Activated CD4-positive, alpha-beta memory T cell treated with anti-CD3 and anti-CD28 coated beads for 36 hours (primary cell): ENCODE results near the gene SNAI3. TPM values are rescaled to one million over a fixed set of nuclear protein-coding genes. Genes with fewer than 3 reads are reported as not detected.

Experiments used
- CTCF ChIA-PET: fragments of 350-600 bp; sonication (Branson Sonifier 250); formaldehyde crosslinking; loops from one replicate; lab custom pipeline; 2021; ENCODE audit warnings: antibody characterized with exemption, inconsistent platforms; lab: Charles Lee
- POLR2A ChIA-PET: fragments of 350-600 bp; sonication (Branson Sonifier 250); formaldehyde crosslinking; loops from one replicate; lab custom pipeline; 2021; ENCODE audit warnings: antibody characterized with exemption; lab: Charles Lee
- DNase-seq: peaks from one replicate; pipeline ENCODE4 v3.0.0-alpha.2; 2020
- H3K27ac Mint-ChIP-seq: one replicate; pipeline ENCODE4 v1.8.0; 2021; ENCODE audit warnings: mixed read lengths
- H3K27me3 Mint-ChIP-seq: one replicate; pipeline ENCODE4 v1.8.0; 2021; ENCODE audit warnings: mixed read lengths
- H3K36me3 Mint-ChIP-seq: one replicate; pipeline ENCODE4 v1.8.0; 2021; ENCODE audit warnings: mixed read lengths
- H3K4me1 Mint-ChIP-seq: one replicate; pipeline ENCODE4 v1.8.0; 2021; ENCODE audit warnings: low read depth, mixed read lengths
- H3K4me3 Mint-ChIP-seq: one replicate; pipeline ENCODE4 v1.8.0; 2021; ENCODE audit warnings: mild to moderate bottlenecking, mixed read lengths
- H3K9me3 Mint-ChIP-seq: one replicate; pipeline ENCODE4 v1.8.0; 2021; ENCODE audit warnings: mixed read lengths
- intact Hi-C: fragments of 100-400 bp; cut with micrococcal nuclease; formaldehyde crosslinking; loops from one replicate; pipeline ENCODE4 v1.15.1; 2023
- total RNA-seq, 2 experiments: library from RNA; stranded (reverse); gene quantifications; one replicate each; pipeline ENCODE4 v1.2.3, GENCODE V29; 2021

The SNAI3 gene
- total RNA-seq, 2 experiments from 2014 or later = 5.5 to 5.8 TPM

GRCh38 chr16:88651276-88651988 lies 34.9 kb downstream of the SNAI3 start:
- H3K9me3 Mint-ChIP-seq = no peaks in the 10 kb centered on the region
- intact Hi-C loops = loop anchor here (1.0 to 5.0 kb wide), 8 partner anchors 12 to 841 kb away; partner anchors contain the start of genes ANKRD11, MVD and ZC3H18
- peak overlapping the region; percentile 86 for H3K4me3 Mint-ChIP-seq
- H3K27ac Mint-ChIP-seq = peak overlapping the region; percentile 97
- DNase-seq = peak; percentile 95
- H3K36me3 Mint-ChIP-seq = peaks cover 17% of the 10 kb centered on the region
- peaks cover 14% of the 10 kb centered on the region for H3K4me1 Mint-ChIP-seq
- H3K27me3 Mint-ChIP-seq = no peaks in the 10 kb centered on the region
- POLR2A ChIA-PET = interaction anchor here (1.0 kb wide), 1 partner anchor 49 kb away, joined by 3 read pairs; no protein-coding TSS in a partner anchor
- CTCF ChIA-PET = interaction anchor here (0.9 kb wide), 1 partner anchor 30 kb away, joined by 4 read pairs; no protein-coding TSS in a partner anchor

- Mint-ChIP-seq H3K4me1 (peaks cover 14% of the 10 kb centered on the region), H3K27ac (peak within 1 kb of the TSS; percentile 97), H3K36me3 (peaks cover 15% of the 10 kb centered on the region), H3K27me3 (no peaks in the 10 kb centered on the region), H3K4me3 (peak within 1 kb of the TSS; percentile 86), H3K9me3 (no peaks in the 10 kb centered on the region)
- intact Hi-C loops = loop anchor here (1.0 to 5.0 kb wide), 8 partner anchors 12 to 841 kb away; partner anchors contain the start of genes ANKRD11, MVD and ZC3H18
- CTCF ChIA-PET = no interaction called here
- POLR2A ChIA-PET = interaction anchor here (1.0 to 1.8 kb wide), 4 partner anchors 18 to 59 kb away, joined by 3 to 6 read pairs (median 4); no protein-coding TSS in a partner anchor
- DNase-seq = peak; percentile 93
These were observed 35.5 kb downstream of the SNAI3 start, which contains the start of gene CYBA for GRCh38 chr16:88650749-88651275. Gene CYBA, minus strand, starts transcription at chr16:88651053. Its CDS starts 40 bp downstream, at chr16:88651013.

- Mint-ChIP-seq H3K27me3 (no peaks in the 10 kb centered on the region), H3K27ac (peak overlapping the region; percentile 89), H3K4me3 (peak overlapping the region; percentile 86), H3K4me1 (peaks cover 14% of the 10 kb centered on the region), H3K9me3 (no peaks in the 10 kb centered on the region), H3K36me3 (peaks cover 15% of the 10 kb centered on the region)
- ChIA-PET POLR2A (interaction anchor here (0.6 to 1.8 kb wide), 6 partner anchors 13 to 80 kb away, joined by 3 to 7 read pairs (median 4); partner anchors contain the start of gene ZC3H18), CTCF (no interaction called here)
- peak; percentile 48 for DNase-seq
- intact Hi-C loops = loop anchor here (2.0 to 5.0 kb wide), 3 partner anchors 13 to 842 kb away; partner anchors contain the start of genes ANKRD11 and ZC3H18
These were observed 36.2 kb downstream of the SNAI3 start for GRCh38 chr16:88649924-88650748.

- Mint-ChIP-seq H3K4me3 (peak overlapping the region; percentile 86), H3K9me3 (no peaks in the 10 kb centered on the region), H3K36me3 (peaks cover 10% of the 10 kb centered on the region), H3K27ac (peak overlapping the region; percentile 89), H3K4me1 (peaks cover 14% of the 10 kb centered on the region), H3K27me3 (no peaks in the 10 kb centered on the region)
- ChIA-PET POLR2A (interaction anchor here (0.6 to 1.8 kb wide), 6 partner anchors 12 to 79 kb away, joined by 3 to 7 read pairs (median 4); partner anchors contain the start of gene ZC3H18), CTCF (interaction anchor here (0.8 kb wide), 1 partner anchor 54 kb away, joined by 4 read pairs; no protein-coding TSS in a partner anchor)
- DNase-seq = no peak
- intact Hi-C loops = no loop called here
These were observed 36.9 kb downstream of the SNAI3 start for GRCh38 chr16:88649195-88649923.

DNA sequence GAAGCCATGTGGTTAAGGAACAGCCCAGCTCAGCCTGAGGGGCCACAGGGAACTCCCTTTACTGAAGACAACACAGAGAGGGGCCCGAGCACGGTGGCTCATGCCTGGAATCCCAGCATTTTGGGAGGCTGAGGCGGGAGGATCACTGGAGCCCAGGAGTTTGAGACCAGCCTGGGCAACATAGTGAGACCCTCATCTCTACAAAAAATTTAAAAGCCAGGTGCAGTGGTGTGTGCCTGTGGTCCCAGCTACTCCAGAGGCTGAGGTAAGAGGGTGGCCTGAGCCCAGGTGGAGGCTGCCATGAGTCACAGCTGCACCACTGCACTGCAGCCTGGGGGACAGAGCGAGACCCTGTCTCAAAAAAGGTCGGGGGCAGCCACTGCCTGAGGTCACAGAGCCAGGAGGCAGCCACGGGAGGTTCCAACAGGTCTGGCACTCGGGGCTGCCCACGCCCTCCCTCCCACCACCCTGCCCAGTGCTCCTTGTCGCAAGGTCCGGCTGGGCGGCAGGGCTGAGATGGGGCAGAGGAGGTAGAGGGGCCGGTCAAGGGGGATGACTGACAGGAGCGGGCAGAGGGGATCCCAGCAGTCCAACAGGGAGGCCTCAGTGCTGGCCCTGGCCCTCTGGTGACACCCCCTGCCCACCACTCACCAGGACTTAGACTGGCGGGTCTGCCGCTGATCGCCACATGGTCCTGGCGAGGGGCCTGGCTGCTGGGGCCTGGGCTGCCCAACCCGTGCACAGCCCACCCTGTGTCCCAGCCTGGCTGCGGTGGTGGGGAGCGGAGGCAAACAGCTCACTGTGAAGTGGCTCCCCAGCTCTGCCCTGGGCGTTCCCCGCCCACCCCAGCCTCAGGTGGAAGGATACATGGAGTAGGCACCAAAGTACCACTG lies 38.9 kb downstream of the SNAI3 start:
- Mint-ChIP-seq H3K36me3 (peaks cover 12% of the 10 kb centered on the region), H3K4me3 (no peak overlapping the region), H3K27me3 (no peaks in the 10 kb centered on the region), H3K27ac (no peak overlapping the region), H3K4me1 (peaks cover 14% of the 10 kb centered on the region), H3K9me3 (no peaks in the 10 kb centered on the region)
- CTCF ChIA-PET = no interaction called here
- POLR2A ChIA-PET = interaction anchor here (0.6 kb wide), 1 partner anchor 263 kb away, joined by 3 read pairs; no protein-coding TSS in a partner anchor
- intact Hi-C loops = no loop called here
- no peak for DNase-seq

DNA sequence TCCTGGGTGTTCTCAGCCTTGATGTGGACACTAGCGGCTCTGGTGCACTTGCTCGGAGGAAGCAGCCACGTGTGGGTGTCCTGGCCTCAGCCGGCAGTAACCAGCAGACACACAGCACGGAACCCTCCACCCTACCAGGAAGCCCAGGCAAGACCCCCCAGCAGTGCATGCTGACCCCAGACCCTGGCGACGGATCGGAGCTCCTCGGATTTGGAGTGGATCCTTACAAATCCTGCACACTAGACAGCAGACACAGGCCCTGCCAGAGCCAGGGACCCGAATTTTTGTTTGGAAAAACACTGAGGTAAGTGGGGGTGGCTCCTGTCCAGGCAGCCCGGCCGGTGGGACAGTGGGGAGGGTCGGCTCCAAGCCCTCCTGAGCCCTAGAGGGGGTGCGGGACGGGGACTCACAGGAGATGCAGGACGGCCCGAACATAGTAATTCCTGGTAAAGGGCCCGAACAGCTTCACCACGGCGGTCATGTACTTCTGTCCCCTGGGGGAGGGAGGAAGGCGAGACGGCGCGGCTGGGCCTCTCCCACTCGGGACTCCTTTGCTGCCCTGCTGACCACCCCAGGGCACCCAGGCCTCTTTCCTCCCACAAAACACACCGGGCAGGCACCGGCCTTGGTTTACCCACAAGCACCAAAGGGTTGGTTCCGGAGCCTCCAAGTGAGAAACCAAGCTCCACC lies 39.8 kb downstream of the SNAI3 start:
- H3K9me3 Mint-ChIP-seq = no peaks in the 10 kb centered on the region
- DNase-seq = no peak
- no peak overlapping the region for H3K27ac Mint-ChIP-seq
- H3K4me1 Mint-ChIP-seq = peaks cover 9% of the 10 kb centered on the region
- peaks cover 14% of the 10 kb centered on the region for H3K36me3 Mint-ChIP-seq
- intact Hi-C loops = no loop called here
- H3K27me3 Mint-ChIP-seq = no peaks in the 10 kb centered on the region
- H3K4me3 Mint-ChIP-seq = no peak overlapping the region
- ChIA-PET CTCF (no interaction called here), POLR2A (no interaction called here)

GRCh38 chr16:88645941-88646340 lies 40.4 kb downstream of the SNAI3 start:
- POLR2A ChIA-PET = no interaction called here
- H3K36me3 Mint-ChIP-seq = peaks cover 14% of the 10 kb centered on the region
- intact Hi-C loops = no loop called here
- no peaks in the 10 kb centered on the region for H3K9me3 Mint-ChIP-seq
- DNase-seq = no peak
- peaks cover 9% of the 10 kb centered on the region for H3K4me1 Mint-ChIP-seq
- no peak overlapping the region for H3K27ac Mint-ChIP-seq
- peaks cover 1% of the 10 kb centered on the region for H3K27me3 Mint-ChIP-seq
- CTCF ChIA-PET = no interaction called here
- no peak overlapping the region for H3K4me3 Mint-ChIP-seq

DNA sequence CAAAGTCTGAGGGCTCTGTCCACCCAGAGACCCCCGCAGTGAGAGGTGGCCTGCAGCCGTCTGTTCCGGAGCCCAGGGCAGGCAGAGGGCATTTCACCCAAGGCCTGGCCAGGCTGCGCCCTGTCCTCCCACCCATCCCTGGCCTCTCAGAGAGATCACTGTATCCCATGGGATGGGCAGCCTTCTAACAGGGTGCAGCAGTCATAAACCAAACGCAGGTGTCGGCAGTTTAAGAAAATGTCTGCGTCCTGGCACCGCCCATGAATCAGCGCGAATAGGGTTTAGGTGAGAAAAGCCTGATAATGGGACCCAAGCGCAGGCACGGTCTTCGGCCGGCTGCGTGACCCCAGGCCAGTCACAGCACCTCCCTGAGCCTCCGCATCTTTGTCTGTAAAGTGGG lies 40.9 kb downstream of the SNAI3 start:
- H3K4me3 Mint-ChIP-seq = no peak overlapping the region
- H3K36me3 Mint-ChIP-seq = peaks cover 13% of the 10 kb centered on the region
- H3K27me3 Mint-ChIP-seq = peaks cover 2% of the 10 kb centered on the region
- DNase-seq = no peak
- POLR2A ChIA-PET = no interaction called here
- peaks cover 10% of the 10 kb centered on the region for H3K4me1 Mint-ChIP-seq
- intact Hi-C loops = no loop called here
- no peaks in the 10 kb centered on the region for H3K9me3 Mint-ChIP-seq
- CTCF ChIA-PET = no interaction called here
- H3K27ac Mint-ChIP-seq = no peak overlapping the region

GRCh38 chr16:88643644-88643932 lies 42.7 kb downstream of the SNAI3 start:
- peaks cover 10% of the 10 kb centered on the region for H3K27me3 Mint-ChIP-seq
- POLR2A ChIA-PET = no interaction called here
- intact Hi-C loops = no loop called here
- peaks cover 4% of the 10 kb centered on the region for H3K36me3 Mint-ChIP-seq
- CTCF ChIA-PET = no interaction called here
- no peak for DNase-seq
- H3K4me3 Mint-ChIP-seq = no peak overlapping the region
- no peak overlapping the region for H3K27ac Mint-ChIP-seq
- H3K9me3 Mint-ChIP-seq = no peaks in the 10 kb centered on the region
- H3K4me1 Mint-ChIP-seq = peaks cover 13% of the 10 kb centered on the region

- Mint-ChIP-seq H3K4me3 (no peak overlapping the region), H3K27ac (no peak overlapping the region), H3K27me3 (peaks cover 15% of the 10 kb centered on the region), H3K36me3 (peaks cover 4% of the 10 kb centered on the region), H3K4me1 (peaks cover 18% of the 10 kb centered on the region), H3K9me3 (no peaks in the 10 kb centered on the region)
- intact Hi-C loops = no loop called here
- no peak for DNase-seq
- ChIA-PET POLR2A (no interaction called here), CTCF (no interaction called here)
These were observed 43.2 kb downstream of the SNAI3 start for GRCh38 chr16:88642881-88643643.
